H1 (cell line): ENCODE data around the gene DHRS9.

Source experiments
- CREB1 ChIP-seq: IDR thresholded peaks from 2 replicates; pipeline ENCODE4 v1.6.1; 2012; ENCODE audit warnings: inconsistent platforms
- FOSL1 ChIP-seq: IDR thresholded peaks from 2 replicates; pipeline ENCODE4 v1.6.1; 2011; ENCODE audit warnings: mild to moderate bottlenecking, low read depth, low read length, moderate library complexity; ENCODE audit not compliant: insufficient read depth
- POLR2AphosphoS5 ChIP-seq: IDR thresholded peaks from 2 replicates; pipeline ENCODE4 v1.6.1; 2011; ENCODE audit warnings: low read depth, low read length
- TAF1 ChIP-seq: IDR thresholded peaks from 2 replicates; pipeline ENCODE4 v1.6.1; 2011; ENCODE audit warnings: mild to moderate bottlenecking, low read depth, low read length

GRCh38 chr2:169034256-169034655, 35.1 kb upstream of the DHRS9 start:
- TF ChIP-seq FOSL1 (no peak), TAF1 (no peak), CREB1 (no peak), POLR2AphosphoS5 (no peak)
